Glomerular visceral epithelial cell (primary cell): ENCODE results near the gene PAGR1.

Source experiments
- DNase-seq: peaks from one replicate; pipeline ENCODE4 v3.0.0-alpha.2; 2016; ENCODE audit errors: extremely low spot score

Gene PAGR1

GRCh38 chr16:29837841-29838240, 21.9 kb downstream of the PAGR1 start:
- no peak for DNase-seq

DNA sequence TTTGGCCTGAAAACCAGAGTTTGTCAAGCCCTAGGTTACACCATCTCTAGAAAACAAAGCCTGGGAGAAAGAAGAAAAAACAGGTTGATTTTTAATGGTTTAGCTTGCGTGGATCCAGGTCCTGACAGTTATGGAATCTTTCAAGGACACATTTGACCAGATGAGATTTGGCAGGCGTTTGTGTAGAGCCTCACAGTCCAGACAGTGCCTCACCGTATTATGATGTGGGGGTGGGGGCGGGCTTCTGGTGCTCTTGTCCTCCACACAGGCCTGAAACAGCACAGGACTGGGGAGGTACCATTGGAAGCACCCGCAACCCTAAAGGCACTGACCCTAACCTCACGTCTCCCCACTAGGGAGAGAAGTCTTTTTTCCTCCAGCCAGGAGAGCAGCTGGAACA, 23.9 kb downstream of the PAGR1 start:
- DNase-seq: no peak

DNA sequence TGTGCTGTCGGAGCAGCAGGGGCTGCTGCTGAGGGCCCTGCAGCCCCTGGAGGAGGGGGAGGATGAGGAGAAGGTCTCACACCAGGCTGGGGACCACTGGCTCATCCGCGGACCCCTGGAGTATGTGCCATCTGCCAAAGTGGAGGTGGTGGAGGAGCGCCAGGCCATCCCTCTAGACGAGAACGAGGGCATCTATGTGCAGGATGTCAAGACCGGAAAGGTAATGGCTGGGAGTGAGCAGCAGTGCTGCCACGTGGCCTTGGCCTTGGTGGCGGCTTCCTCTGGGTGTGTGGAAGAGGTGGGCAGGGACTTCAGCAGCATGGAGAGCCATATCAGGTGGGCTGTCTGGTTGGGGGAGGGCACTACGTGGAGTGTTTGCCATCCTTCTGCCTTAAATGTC, 24.3 kb downstream of the PAGR1 start:
- no peak for DNase-seq

- no peak for DNase-seq
Observed at GRCh38 chr16:29841631-29842030, 25.7 kb downstream of the PAGR1 start.

GRCh38 chr16:29842732-29843346, 26.9 kb downstream of the PAGR1 start:
- DNase-seq: no peak

GRCh38 chr16:29843931-29844330, 28.0 kb downstream of the PAGR1 start:
- no peak for DNase-seq

DNA sequence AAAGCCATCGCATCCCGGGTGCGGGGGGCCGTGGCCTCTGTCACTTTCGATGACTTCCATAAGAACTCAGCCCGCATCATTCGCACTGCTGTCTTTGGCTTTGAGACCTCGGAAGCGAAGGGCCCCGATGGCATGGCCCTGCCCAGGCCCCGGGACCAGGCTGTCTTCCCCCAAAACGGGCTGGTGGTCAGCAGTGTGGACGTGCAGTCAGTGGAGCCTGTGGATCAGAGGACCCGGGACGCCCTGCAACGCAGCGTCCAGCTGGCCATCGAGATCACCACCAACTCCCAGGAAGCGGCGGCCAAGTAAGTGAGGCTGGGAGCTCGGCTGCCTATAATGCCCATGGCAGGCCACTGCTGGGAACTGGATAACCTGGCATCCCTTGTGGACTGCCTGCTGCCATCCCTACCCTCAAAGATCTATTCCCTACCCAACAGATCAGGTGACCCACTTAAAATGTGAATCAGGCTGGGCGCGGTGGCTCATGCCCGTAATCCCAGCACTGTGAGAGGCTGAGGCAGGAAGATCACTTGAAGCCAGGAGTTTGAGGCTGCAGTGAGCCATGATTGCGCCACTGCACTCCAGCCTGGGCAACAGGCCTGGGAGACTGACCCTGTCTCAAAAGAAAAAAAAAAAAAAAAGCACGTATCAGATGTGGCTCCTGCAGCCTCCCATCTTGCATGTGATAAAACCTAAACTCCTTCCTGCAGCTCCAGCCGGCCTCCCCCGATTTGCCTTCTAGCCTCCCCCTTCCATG, 28.8 kb downstream of the PAGR1 start:
- no peak for DNase-seq

DNA sequence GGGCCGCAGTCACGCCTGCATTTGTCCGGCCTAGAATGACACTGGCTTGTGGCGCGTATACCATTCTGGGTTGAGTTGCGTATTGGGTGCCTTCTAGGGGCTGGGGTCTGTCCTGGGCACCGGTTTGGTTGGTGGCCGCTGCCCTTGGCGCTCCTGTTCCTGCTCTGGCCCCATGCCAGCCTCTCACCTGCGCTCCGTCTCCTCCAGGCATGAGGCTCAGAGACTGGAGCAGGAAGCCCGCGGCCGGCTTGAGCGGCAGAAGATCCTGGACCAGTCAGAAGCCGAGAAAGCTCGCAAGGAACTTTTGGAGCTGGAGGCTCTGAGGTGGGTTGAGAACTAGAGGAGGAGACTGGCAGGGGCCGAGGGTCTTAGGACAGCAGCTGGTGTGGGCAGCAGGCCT, 29.7 kb downstream of the PAGR1 start:
- no peak for DNase-seq

DNA sequence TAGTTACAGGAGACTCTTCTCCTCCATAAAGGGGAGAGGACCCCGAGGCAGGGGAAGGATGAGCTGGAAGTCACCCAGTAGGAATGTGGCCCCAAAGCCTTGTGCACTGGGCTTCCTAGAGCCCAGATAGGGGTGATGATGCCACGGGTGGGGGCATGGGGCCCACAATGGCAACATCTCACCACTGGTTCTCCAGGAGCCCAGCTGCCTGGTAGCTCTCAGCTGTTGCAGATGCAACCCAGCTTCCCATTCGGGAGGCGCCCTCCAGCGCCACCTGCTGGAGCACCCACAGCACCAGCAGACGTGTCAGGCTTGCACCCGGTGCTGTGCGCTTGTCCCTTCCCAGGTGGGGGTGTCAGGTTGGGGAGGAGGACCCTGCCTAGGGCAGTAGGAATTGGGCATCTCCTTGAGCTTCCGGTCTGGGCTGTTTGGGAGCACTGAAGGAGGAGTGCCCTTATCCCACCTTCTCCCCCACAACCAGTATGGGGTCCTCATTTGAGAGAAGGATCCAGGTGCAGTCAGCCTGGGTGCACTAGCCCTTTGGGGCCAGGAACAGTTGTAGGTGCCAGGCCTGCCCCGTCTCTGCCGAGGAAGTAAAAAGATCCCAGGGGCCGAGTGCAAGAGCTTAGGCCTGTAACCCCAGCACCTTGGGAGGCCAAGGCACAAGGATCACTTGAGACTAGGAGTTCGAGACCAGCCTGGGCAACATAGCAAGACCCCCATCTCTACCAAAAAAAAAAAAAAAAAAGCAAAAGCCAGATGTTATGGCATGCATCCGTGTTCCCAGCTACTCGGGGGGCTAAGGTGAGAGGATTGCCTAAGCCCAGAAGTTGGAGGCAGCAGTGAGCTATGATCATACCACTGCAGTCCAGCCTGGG, 32.7 kb downstream of the PAGR1 start:
- peak; percentile 60 for DNase-seq

DNA sequence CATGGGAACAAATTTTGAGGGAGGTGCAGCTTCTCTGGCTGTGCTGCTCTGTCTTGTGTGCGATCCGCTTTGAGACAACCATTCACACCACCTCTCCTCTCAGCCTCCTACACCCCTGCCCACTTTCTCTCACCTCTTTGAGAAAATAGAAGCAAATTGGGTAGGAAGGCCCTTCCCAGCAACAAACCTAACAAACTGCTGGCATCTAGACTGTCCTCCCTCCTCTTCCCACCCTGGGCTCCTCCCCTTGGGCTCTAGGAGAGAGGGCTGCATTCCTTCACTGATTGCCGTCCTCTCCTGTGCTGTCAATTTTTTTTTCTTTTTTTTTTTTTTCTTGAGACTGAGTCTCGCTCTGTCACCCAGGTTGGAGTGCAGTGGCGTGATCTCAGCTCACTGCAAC, 33.6 kb downstream of the PAGR1 start:
- DNase-seq: no peak

DNA sequence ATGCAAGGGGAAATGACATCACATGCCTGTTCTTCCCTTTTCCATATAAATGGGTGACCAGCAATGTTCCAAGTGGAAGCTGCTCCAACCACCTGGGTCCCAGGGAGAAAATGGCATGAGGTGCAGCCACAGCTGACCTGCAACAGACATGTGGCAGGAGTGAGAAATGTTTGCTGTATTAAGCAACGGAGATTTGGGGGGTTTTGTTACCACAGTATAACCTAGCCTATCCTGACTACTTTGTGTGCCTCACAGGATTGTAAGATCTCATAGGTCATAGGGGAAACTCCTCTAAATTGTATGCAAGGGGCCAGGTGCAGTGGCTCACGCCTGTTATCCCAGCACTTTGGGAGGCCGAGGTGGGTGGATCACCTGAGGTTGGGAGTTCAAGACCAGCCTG, 35.0 kb downstream of the PAGR1 start:
- no peak for DNase-seq

- no peak for DNase-seq
Observed at GRCh38 chr16:29852654-29853053, 36.7 kb downstream of the PAGR1 start.

DNA sequence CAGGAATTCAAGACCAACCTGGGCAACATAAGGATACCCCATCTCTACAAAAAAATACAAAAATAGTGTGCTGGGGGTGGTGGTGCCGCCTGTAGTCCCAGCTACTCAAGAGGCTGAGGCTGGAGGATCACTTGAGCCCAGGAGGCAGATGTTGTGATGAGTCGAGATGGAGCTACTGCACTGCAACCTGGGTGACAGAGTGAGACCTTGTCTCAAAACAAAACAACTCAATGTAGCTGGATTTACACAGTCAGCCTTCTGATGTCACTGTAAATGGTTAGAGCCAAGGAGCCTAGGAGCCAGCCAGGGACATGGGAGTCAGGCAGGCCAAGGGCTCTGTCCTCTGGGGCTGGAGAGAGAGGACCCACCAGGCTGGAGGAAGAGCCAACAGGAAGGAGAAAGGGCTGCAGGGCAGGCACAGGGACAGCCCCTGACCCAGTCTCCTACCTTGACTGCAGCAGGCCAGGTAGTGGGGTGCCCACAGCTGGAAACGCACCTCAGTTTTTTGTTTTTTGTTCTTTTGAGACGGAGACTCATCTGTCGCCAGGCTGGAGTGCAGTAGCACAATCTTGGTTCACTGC, 38.7 kb downstream of the PAGR1 start:
- no peak for DNase-seq

DNA sequence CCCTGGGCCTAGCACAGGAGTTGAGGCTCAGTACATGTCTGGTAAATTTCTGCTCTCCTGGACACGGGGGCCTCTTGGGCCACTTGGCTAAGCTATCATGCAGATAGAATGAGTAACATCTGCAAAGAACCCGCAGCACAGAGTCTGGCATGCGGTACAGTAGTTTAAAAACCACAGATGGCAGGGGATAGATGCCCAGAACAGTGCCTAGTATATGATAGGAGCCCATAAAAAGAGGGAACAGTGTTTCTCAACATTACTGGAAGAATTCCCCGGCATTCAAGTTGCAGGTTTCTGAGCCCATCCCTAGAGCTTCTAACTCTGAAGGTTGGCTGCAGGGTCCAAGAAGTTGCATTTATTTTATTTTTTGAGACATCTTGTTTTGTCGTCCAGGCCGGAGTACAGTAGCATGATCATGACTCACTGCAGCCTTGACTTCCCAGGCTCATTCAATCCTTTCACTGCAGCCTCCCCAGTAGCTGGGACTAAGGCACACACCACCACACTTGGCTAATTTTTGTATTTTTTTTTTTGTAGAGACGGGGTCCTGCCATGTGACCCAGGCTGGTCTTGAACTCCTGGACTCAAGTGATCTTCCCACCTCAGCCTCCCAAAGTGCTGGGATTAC, 41.3 kb downstream of the PAGR1 start:
- DNase-seq: peak; percentile 63

DNA sequence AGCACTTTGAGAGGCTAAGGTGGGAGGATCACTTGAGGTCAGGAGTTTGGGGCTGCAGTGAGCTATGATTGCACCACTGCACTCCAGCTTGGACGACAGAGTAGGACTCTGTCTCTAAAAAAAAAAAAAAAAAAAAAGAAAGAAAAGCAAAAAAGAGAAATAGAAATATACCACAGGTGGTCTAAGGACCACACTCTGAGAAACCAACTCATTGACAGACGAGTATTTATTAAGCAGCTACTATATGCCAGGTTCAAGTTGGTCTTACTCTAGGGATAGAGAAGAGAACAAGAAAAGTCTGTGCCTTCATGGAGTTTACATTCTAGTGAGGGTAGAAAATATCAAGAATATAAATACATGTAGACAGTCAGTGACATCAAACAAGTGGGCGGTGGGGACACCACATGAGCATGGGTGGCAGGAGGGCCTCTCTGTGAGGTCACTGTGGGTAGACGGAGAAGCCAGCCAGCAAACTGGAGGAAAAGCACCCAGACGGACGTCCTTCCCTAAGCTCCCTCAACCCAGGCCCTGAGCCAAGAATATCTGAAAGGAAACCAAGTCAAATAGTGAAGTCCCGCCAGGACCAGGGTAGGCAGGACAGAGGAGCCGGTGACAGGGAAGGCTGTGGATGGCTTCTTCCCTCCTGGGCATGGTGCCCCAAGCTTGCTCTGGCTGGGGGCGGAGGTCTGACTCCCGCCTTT, 42.3 kb downstream of the PAGR1 start:
- no peak for DNase-seq

GRCh38 chr16:29858974-29859373, 43.0 kb downstream of the PAGR1 start:
- DNase-seq: no peak

DNA sequence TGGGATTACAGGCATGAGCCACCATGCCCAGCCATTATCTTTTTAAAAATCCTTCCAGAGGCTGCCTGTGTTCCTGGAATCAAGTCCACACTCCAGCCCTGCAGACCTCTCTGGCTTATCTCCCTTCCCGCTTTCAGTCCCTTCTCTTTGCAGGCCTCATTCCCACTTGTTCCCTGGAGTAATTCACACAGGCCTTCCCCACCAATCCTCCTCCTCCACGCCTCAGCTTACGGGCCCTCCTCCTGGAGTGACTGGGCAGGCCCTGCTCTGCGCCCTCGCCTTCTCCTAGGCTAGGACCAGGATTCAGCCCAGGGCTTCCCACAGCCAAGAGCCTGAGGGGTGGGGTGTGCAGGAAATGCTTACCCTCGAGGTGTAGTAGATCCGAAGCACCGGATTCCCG, 44.3 kb downstream of the PAGR1 start:
- DNase-seq: no peak

GRCh38 chr16:29862383-29862883, 46.5 kb downstream of the PAGR1 start:
- peak; percentile 17 for DNase-seq

DNA sequence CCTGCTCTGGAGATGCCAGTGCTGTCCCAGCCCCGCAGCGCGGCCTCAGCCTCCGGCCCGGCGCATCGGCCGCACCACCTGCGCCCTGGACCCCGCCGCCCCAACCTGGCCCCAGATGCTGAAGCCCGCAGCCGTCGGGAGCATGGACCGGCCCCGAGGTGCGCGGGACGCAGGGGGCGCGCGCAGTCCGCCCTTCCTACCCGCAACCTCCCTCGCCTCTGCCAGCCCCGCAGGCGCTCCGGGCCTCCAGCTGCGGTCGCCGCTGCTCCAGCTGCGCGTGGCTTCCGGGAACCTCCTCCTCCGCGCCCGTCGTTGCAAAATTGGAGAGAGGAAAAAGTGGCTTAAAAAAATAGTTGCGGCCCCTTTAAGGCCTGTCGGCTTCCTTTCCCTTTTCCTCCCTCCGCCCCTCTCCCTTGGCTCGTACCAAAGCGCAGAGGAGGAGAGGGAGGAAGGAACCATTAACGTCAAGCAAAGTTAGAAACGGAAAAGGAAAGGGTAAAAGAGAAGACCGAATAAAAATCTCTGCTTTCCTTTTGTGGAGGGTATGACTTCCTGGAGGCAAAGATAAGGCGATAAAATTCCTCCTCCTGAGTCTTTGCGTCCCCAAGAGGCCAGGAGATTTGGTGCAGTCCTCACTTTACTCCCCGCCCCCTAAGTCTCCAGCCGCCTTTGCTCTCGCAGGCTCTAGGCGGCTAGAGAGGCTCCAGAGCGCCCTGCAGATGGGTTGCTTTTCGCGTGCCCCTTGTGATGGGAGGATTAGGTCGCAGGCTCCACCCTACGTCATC, 47.1 kb downstream of the PAGR1 start, which contains the start of gene CDIPT:
Gene CDIPT, minus strand, starts transcription at position 343 of the 785 bp plus-strand sequence. CDS start 369 bp downstream, outside the sequence.
- peak; percentile 94 for DNase-seq

GRCh38 chr16:29863669-29863984, 47.7 kb downstream of the PAGR1 start:
- no peak for DNase-seq
